ENCODE measurements around the gene MRPS10.

DNA sequence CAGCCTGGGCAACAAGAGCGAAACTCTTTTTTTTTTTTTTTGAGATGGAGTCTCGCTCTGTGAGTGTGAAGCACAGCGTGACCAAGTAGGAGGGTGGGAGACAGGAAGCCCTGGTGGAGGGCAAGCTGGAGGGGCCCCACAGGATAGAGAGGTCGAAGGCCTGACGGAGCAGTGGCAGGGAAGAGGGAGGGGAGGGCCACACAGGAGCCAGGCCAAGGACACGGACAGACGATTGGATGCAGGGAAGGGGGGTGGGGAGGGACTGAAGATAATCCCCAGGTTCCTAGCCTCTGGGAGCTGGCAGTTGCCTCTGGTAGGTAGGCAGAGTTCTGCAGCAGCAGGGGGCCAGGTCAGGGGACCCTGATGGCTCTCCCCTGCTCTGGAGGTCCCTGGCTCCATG lies 55.3 kb downstream of the MRPS10 start:
- TF ChIP-seq, protein P1, sequence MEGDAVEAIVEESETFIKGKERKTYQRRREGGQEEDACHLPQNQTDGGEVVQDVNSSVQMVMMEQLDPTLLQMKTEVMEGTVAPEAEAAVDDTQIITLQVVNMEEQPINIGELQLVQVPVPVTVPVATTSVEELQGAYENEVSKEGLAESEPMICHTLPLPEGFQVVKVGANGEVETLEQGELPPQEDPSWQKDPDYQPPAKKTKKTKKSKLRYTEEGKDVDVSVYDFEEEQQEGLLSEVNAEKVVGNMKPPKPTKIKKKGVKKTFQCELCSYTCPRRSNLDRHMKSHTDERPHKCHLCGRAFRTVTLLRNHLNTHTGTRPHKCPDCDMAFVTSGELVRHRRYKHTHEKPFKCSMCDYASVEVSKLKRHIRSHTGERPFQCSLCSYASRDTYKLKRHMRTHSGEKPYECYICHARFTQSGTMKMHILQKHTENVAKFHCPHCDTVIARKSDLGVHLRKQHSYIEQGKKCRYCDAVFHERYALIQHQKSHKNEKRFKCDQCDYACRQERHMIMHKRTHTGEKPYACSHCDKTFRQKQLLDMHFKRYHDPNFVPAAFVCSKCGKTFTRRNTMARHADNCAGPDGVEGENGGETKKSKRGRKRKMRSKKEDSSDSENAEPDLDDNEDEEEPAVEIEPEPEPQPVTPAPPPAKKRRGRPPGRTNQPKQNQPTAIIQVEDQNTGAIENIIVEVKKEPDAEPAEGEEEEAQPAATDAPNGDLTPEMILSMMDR (IDR thresholded peaks at IDR 0.05; ENCODE audit: low read depth, low read length), result no peak
- no peak for TF ChIP-seq EZH2phosphoT487 (IDR thresholded peaks at IDR 0.05; ENCODE audit: low read depth)
